Heart left ventricle (tissue), 13 donors: Measurements from ENCODE around the gene RPS16.

Source experiments
- POLR2A ChIP-seq, 2 donors: fragments of 450-650 bp; IDR thresholded peaks; one replicate each; pipeline ENCODE4 v1.6.1; 2017; ENCODE audit warnings: antibody characterized with exemption in 2 of 2, mild to moderate bottlenecking in 2 of 2, moderate library complexity in 2 of 2
- TF ChIP-seq, protein P1 (sequence below), 12 donors: fragments of 200-600 bp; sonication (generic) in 4 of 12; IDR thresholded peaks; one replicate each; pipeline versions ENCODE4 v1.5.0 to v1.8.0; 2018 to 2022; ENCODE audit warnings: antibody characterized with exemption in 12 of 12, mild to moderate bottlenecking in 5 of 12
- donor health status: ischemic (EF 13 %, LVEDD 7.1; RV severe dilation, severe dysfunction).
- donor health status: DM: no; HTN: yes; CAD: no.
- donor health status: DM: no; HTN: no; CAD: no.
- donor health status: ischemic (EF 25% LVEDD 6.9; RV normal size, moderate dysfunction).
- donor health status: ischemic (EF 25% LVEDD 5.7; RV mildly dilated, moderate dysfunction).
- donor health status: ischemic (EF 35%, LVEDD 5.7; RV mildly dilated, moderate dysfunction).
- donor health status: nonischemic (EF 11% LVEDD 7.7; RV severe dilation, severe dysfunction).
- donor health status: DM: yes; HTN: yes; CAD: no.
- donor health status: PGD.
- donor health status: ischemic (EF 29% LVEDD 5.4; RV normal size, mild dysfunction).
- donor health status: nonischemic (EF 23%, LVEDD 6.1; RV moderate dilation, normal function).

DNA sequence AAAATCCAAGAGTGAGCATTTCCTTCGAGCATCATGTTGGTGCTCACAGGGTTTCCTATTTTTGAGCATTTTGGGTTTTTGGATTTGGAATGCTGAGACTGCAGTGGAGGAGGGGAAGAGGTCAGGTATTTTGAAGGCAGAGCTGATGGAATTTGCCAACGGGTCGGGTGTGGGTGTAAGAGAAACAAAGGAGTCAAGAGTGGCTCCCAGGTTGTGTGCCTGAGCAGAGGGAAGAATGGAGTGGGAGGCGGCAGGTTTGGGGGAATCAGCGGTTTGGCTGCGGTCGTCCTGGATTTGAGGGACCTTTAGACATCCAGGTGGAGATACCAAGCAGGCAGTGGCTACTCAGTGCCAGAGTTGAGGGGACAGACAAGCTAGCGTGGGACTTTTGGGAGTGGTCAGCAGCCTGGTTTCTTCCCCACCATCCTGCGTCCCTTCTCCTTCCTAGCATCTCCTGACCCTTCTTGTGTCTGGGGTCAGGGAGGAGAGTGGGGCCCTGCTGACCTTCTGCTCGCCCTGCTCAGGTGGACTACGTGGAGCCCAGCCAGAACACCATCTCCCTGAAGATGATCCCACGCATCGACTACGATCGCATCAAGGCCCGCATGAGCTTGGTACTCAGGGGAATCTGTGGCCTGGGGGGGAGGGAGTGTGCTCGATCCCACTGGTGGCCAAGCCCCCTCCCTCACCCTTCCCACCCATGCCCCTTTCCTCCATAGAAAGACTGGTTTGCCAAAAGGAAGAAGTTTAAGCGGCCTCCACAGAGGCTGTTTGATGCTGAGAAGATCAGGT, 30.4 kb upstream of the RPS16 start:
- TF ChIP-seq, protein P1, sequence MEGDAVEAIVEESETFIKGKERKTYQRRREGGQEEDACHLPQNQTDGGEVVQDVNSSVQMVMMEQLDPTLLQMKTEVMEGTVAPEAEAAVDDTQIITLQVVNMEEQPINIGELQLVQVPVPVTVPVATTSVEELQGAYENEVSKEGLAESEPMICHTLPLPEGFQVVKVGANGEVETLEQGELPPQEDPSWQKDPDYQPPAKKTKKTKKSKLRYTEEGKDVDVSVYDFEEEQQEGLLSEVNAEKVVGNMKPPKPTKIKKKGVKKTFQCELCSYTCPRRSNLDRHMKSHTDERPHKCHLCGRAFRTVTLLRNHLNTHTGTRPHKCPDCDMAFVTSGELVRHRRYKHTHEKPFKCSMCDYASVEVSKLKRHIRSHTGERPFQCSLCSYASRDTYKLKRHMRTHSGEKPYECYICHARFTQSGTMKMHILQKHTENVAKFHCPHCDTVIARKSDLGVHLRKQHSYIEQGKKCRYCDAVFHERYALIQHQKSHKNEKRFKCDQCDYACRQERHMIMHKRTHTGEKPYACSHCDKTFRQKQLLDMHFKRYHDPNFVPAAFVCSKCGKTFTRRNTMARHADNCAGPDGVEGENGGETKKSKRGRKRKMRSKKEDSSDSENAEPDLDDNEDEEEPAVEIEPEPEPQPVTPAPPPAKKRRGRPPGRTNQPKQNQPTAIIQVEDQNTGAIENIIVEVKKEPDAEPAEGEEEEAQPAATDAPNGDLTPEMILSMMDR (IDR thresholded peaks at IDR 0.05), result no peak
- TF ChIP-seq POLR2A (IDR thresholded peaks at IDR 0.05), result no peak
